DMS79 (cell line): Measurements from ENCODE around the gene SGPL1.
A peak's percentile ranks its signal among the peaks of the same experiment; 100 is the strongest.

Source experiments
- DNase-seq: peaks from one replicate; lab custom pipeline; 2025; lab: John Stamatoyannopoulos, UW

SGPL1 gene

GRCh38 chr10:70884741-70885140 is 69.0 kb downstream of the SGPL1 start:
- DNase-seq, result no peak

GRCh38 chr10:70885481-70885880 is 69.7 kb downstream of the SGPL1 start:
- DNase-seq, result no peak

GRCh38 chr10:70885931-70886903 is 70.5 kb downstream of the SGPL1 start:
- no peak for DNase-seq

- DNase-seq, result no peak
These were observed 71.3 kb downstream of the SGPL1 start for GRCh38 chr10:70886921-70887665.

- DNase-seq, result peak; percentile 10
These were observed 72.4 kb downstream of the SGPL1 start, which contains the start of gene PCBD1 for GRCh38 chr10:70887804-70888800. Gene PCBD1 (minus strand): TSS chr10:70888565. CDS start chr10:70888533, 32 bp downstream.

GRCh38 chr10:70889291-70889690 is 73.5 kb downstream of the SGPL1 start:
- no peak for DNase-seq

- DNase-seq, result no peak
These were observed 75.2 kb downstream of the SGPL1 start for GRCh38 chr10:70890917-70891431.

- no peak for DNase-seq
These were observed 75.9 kb downstream of the SGPL1 start for GRCh38 chr10:70891627-70892026.

GRCh38 chr10:70892631-70893030 is 76.9 kb downstream of the SGPL1 start:
- DNase-seq, result no peak

- DNase-seq, result no peak
These were observed 77.7 kb downstream of the SGPL1 start for GRCh38 chr10:70893227-70894006.

- DNase-seq, result no peak
These were observed 78.7 kb downstream of the SGPL1 start for GRCh38 chr10:70894416-70894815.

- no peak for DNase-seq
These were observed 80.8 kb downstream of the SGPL1 start for GRCh38 chr10:70896551-70896950.

GRCh38 chr10:70898687-70899086 is 82.9 kb downstream of the SGPL1 start:
- DNase-seq, result no peak

- no peak for DNase-seq
These were observed 83.3 kb downstream of the SGPL1 start for GRCh38 chr10:70899096-70899495.

GRCh38 chr10:70901276-70901878 is 85.6 kb downstream of the SGPL1 start:
- DNase-seq, result no peak

- no peak for DNase-seq
These were observed 87.0 kb downstream of the SGPL1 start for GRCh38 chr10:70902661-70903261.

- DNase-seq, result peak; percentile 41
These were observed 87.6 kb downstream of the SGPL1 start for GRCh38 chr10:70903262-70903921.

GRCh38 chr10:70905071-70906021 is 89.6 kb downstream of the SGPL1 start:
- no peak for DNase-seq
